Right ventricle myocardium inferior (tissue), 1 donor: ENCODE data around the gene CTXND1. TPM values are rescaled to one million over a fixed set of nuclear protein-coding genes. Genes with fewer than 3 reads are reported as not detected.
A peak's percentile ranks its signal among the peaks of the same experiment; 100 is the strongest.

Source experiments
- ATAC-seq: fragments of 200-7000 bp; cut with Tn5 transposase; one replicate; pipeline ENCODE4 v1.9.1; 2020; ENCODE audit warnings: mild to moderate bottlenecking, moderate library complexity
- DNase-seq: peaks from one replicate; pipeline ENCODE4 v3.0.0; 2021; ENCODE audit errors: missing footprints
- intact Hi-C: fragments of 100-400 bp; cut with DNase I; formaldehyde crosslinking; loops from one replicate; pipeline ENCODE4 v1.11.0; 2022
- total RNA-seq: library from RNA; stranded (reverse); fragmentation: NEBNext Ultra II Directional; extraction: Animal tissue kit (Norgen Biotek cat#: 25700); gene quantifications from one replicate; pipeline ENCODE4 v1.2.1, GENCODE V29; 2021
- donor health status: DM: no; HTN: yes; CAD: no; lungs with severe emphysema.

The CTXND1 gene
- total RNA-seq, 1 donor from 2014 or later = 1.7 TPM

- no peak for DNase-seq
- intact Hi-C loops = no loop called here
- ATAC-seq = no peak
Observed at GRCh38 chr15:80265021-80265420, 13.0 kb upstream of the CTXND1 start.

- intact Hi-C loops = no loop called here
- no peak for DNase-seq
- no peak for ATAC-seq
Observed at GRCh38 chr15:80264031-80264430, 12.0 kb upstream of the CTXND1 start.

- intact Hi-C loops = no loop called here
- no peak for ATAC-seq
Observed at GRCh38 chr15:80260551-80260950, 8.5 kb upstream of the CTXND1 start.

GRCh38 chr15:80259942-80260510, 8.0 kb upstream of the CTXND1 start:
- intact Hi-C loops = no loop called here
- DNase-seq (no peak), ATAC-seq (no peak)

More at GRCh38 chr15:80260551-80260950, 8.5 kb upstream of the CTXND1 start:
- DNase-seq = no peak

DNA sequence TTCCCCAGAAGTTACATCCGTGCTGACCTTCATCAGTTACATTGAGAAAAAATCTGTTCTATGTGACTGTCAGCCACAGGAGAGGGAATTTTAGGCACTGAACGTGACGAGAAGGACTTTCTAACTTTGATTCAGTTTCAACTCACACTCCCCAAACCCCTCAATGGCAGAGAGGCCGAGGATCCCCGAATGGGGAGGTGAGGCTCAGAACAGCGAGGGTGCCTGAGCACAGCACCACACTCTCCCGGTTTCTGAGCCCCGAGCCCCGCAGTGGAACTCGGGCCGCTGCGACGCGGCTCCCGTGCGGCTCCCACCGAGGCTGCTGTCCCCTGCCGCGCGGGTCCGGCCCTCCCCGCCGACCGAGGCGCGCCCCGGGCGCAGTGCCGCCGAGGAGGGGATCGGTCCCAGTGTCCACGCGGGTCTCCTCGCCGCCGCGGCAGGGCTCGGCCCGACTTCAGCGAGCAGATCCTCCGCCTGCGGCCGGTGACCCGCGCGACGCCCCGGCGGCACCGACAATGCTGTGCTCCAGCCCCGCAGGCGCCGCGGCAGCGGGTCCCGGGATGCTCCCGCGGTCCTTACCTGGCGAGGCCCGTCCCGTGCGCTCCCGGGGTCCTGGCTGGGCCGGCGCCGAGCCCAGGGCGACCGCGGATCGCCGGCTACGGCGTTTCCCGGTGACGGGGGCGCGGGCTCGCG, 439 bp downstream of the CTXND1 start:
- intact Hi-C loops = no loop called here
- DNase-seq (no peak), ATAC-seq (peak; percentile 31)

DNA sequence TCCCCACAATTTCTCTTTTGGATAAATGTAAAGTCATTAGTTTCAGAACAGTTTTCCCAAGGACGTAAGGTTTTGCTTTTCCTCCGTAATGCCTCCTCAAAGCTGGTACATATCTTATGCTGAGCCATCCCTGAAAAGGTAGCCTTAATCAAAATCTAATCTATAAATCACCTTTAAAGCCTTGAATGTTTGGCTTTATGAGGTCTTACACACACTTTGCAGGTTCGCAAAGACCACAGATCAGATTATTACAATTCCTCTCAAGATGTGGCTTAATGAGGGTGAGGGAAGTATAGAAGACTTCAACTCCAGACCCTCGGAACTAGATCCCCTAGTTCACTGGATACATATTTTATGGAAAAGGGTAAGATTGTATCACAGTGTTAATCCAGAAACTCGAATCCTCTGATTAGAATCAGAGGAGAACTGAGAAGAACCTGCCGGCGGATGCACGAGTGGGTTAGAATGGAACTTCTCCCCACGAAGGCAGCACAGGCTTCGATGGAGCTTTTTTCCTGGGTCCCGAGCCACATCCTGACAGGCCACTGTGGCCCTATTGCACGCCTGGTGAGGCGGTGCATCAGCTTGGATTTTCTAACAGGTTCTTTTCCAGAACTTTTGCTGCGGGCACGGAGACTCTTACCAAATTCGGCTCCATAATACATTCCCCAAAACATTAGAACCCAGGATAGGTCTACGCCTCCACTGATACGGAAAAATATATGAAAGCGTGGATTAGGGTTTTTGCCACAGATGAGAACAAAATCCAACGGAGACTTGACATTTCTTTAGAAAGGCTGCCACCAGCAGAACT, 1.2 kb downstream of the CTXND1 start:
- intact Hi-C loops = no loop called here
- no peak for ATAC-seq
- DNase-seq = no peak

DNA sequence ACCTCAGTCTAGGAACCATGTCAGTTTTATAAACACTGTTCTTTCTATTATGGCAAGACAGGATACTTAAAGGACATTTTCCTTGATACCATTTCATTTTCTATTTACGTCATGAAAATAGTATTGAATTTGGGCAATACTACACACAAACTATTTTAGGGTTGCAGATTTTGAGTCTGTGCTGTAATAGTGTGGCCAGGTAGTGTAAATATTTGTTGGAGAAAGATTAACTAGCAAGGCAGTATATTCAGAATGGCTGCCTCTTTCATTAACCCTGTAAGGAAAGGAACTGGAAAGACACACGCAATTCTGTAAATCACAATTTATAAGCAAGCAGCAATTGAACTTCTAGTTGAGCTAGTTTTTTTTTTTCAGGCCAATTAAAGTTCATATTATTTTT, 2.0 kb downstream of the CTXND1 start:
- ATAC-seq (no peak), DNase-seq (no peak)
- intact Hi-C loops = loop anchor here (5.0 kb wide), 1 partner anchor 37 kb away; no protein-coding TSS in a partner anchor

DNA sequence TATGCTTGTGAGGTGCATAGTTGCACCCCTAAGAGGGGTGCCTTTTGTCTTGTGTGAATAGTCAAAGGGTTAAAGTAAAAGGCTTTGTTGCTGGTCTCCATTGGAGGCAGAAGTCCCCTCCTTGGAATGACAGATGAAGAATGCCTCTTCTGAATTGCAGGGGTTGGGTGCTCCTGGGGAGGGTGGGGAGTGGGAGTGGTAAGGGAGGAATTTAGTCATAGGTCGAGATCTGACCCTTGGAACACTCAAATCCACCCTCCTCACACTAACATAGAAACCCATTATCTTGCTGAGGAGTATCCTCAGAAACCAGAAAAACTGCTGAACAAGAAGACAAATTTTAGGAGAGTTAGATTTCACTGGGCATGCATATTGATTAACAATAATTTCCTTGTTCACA, 4.7 kb downstream of the CTXND1 start:
- ATAC-seq = no peak
- intact Hi-C loops = loop anchor here (5.0 kb wide), 1 partner anchor 40 kb away; no protein-coding TSS in a partner anchor
- no peak for DNase-seq

DNA sequence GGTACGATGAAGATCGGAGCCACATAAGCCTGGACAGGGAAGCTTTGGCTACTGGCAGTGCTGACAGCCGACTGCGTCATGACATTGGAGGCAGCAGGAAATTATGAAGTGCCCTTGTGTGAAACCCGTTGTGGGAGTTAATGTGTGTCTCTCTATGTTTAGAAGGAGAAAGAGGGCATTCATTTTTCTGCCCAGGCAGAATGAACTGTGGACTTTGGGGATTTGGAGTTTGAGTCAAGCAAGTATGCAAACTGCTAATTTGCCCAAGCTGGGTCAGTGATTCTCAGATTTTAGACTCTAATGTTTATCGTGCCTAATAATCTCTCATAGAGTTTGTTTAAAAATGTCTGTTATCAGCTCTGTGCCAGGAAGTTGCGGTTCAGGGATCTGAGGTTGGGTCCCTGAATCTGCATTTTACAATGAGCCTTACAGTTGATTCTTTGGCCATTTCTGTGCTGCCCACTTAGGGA, 5.6 kb downstream of the CTXND1 start:
- DNase-seq (no peak), ATAC-seq (peak; percentile 55)
- intact Hi-C loops = loop anchor here (5.0 kb wide), 1 partner anchor 41 kb away; no protein-coding TSS in a partner anchor

- ATAC-seq (peak; percentile 39), DNase-seq (no peak)
- intact Hi-C loops = loop anchor here (2.0 kb wide), 1 partner anchor 66 kb away; no protein-coding TSS in a partner anchor
Observed at GRCh38 chr15:80242802-80243201, 9.2 kb downstream of the CTXND1 start.

- ATAC-seq (peak; percentile 17), DNase-seq (no peak)
- intact Hi-C loops = loop anchor here (2.0 kb wide), 1 partner anchor 67 kb away; no protein-coding TSS in a partner anchor
Observed at GRCh38 chr15:80242132-80242769, 9.8 kb downstream of the CTXND1 start.

DNA sequence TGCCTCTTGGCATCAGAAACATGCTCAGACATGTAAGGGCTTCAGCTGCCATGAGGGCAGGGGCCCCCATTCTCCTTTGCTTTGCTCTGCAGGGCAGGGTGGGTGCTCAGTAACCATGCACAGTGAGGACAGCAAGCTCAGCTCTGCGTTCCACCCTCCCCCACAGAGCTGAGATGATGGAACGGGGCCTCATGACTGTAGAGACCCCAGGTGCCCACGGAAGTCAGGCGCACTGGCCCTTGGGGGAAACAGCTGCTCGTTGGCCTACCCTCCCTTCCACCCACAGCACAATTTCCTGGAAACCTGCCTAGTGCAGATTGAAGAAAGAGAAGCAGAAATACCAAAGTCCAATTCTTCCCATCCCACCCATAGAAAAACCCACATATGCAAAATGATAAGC, 10.5 kb downstream of the CTXND1 start:
- intact Hi-C loops = no loop called here
- ATAC-seq = no peak
- no peak for DNase-seq

DNA sequence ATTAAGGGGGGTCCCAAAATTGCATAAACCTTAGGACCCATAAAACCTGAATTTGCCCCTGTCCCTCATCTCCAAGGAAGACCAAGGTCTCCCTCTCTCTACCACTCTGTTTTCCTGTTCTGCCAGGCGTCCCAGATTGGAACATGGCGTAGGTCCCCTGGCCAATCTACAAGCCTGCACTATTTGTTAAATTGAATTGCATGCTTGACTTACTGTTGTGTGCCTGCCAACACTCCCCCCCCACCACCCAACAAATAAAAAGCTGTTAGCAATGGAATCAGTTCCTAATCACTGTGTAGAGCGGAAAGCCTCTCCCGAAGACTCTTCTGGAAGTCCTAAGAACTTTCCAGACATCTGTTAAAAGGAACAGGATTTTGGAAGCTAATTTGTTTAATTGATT, 11.7 kb downstream of the CTXND1 start:
- DNase-seq (no peak), ATAC-seq (no peak)
- intact Hi-C loops = no loop called here

- DNase-seq = no peak
Observed at GRCh38 chr15:80234883-80235282, 17.1 kb downstream of the CTXND1 start.

DNA sequence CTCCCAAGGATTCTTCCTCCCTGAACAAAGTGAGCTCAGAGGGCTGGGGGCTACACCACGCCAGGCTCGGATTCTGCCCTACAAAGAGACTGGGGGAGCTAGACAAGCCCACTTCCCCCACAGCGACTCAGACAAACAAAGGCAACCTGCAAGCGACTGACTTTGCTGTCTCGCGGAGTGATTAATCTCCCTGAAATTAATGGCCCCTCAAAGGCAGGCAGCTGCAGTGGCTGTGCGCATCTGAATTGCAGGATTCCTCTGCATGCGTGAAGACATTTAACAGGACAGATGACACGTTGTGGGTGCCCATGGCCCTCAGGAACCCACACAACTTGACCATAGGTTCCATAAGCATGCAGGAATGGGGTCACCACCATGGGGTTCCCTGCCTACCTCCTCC, 18.4 kb downstream of the CTXND1 start:
- no peak for DNase-seq
- ATAC-seq = no peak
- intact Hi-C loops = no loop called here

More at GRCh38 chr15:80234883-80235282, 17.1 kb downstream of the CTXND1 start:
- ATAC-seq = no peak
- intact Hi-C loops = no loop called here

- ATAC-seq (no peak), DNase-seq (no peak)
- intact Hi-C loops = no loop called here
Observed at GRCh38 chr15:80231371-80231770, 20.6 kb downstream of the CTXND1 start.

GRCh38 chr15:80228959-80229610, 22.9 kb downstream of the CTXND1 start:
- intact Hi-C loops = no loop called here
- ATAC-seq = no peak
- no peak for DNase-seq

DNA sequence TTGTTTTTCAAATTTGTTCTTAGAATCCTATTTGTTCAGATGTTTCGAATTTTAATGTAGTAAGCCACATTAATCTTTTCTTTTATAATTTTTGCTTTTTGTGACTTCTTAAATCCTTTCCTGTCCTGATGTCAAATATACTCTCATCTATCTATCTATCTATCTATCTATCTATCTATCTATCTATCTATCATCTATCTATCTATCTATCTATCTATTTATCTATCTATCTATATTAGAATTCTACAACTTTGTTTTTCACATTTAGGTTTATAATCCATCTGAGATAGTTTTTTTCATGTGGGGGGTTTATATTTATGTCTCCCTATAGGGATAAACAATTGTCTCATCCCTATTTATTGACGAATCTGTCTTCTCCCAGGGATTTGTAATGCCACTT, 32.1 kb downstream of the CTXND1 start:
- intact Hi-C loops = no loop called here
- no peak for ATAC-seq
- DNase-seq = no peak
